PC-3 (cell line): Measurements from ENCODE around the gene CRYBB3. TPM values are rescaled to one million over a fixed set of nuclear protein-coding genes. Genes with fewer than 3 reads are reported as not detected.
"Not testable (repeated sequence)": the region's sequence is repeated elsewhere in the genome, so short reads cannot be mapped to it uniquely, and the experiment has no call there.

Source experiments
- ATAC-seq: fragments of 200-7000 bp; cut with Tn5 transposase; 2 replicates; pipeline ENCODE4 v1.9.1; 2020; ENCODE audit warnings: mild to moderate bottlenecking, moderate library complexity
- BruUV-seq: library from RNA; stranded (reverse); fragments of 400-500 nt; replicated peaks from 2 replicates; lab custom pipeline; 2021; lab: Mats Ljungman, UMichigan
- CTCF ChIA-PET: fragments of 300-600 bp; sonication (Branson Sonifier 250); formaldehyde crosslinking; loops from one replicate; lab custom pipeline; 2022; ENCODE audit warnings: antibody characterized with exemption; lab: Charles Lee
- POLR2A ChIA-PET: fragments of 300-600 bp; sonication (Branson Sonifier 250); formaldehyde crosslinking; loops from one replicate; lab custom pipeline; 2022; ENCODE audit warnings: antibody characterized with exemption; ENCODE audit not compliant: unreplicated experiment; lab: Charles Lee
- DNase-seq: peaks from one replicate; pipeline ENCODE4 v3.0.0-alpha.2; 2015
- H2AFZ ChIP-seq: fragments of 300-600 bp; sonication (generic); 2 replicates; pipeline ENCODE4 v1.6.0; 2016; ENCODE audit warnings: antibody characterized with exemption, low read length
- H3F3A ChIP-seq: fragments of 300-600 bp; sonication (generic); one replicate; pipeline ENCODE4 v1.6.0; 2017; ENCODE audit warnings: antibody characterized with exemption, low read length, control low read depth, mild to moderate bottlenecking; ENCODE audit not compliant: unreplicated experiment
- H3K27ac ChIP-seq: fragments of 300-600 bp; sonication (generic); 2 replicates; pipeline ENCODE4 v1.5.1; 2016; ENCODE audit warnings: mild to moderate bottlenecking, low read length
- H3K27me3 ChIP-seq: fragments of 300-600 bp; sonication (generic); 2 replicates; pipeline ENCODE4 v1.6.1; 2016; ENCODE audit warnings: low read length, mixed read lengths
- H3K36me3 ChIP-seq: fragments of 300-600 bp; sonication (generic); 2 replicates; pipeline ENCODE4 v1.6.1; 2016; ENCODE audit warnings: low read depth, mixed run types, low read length, mixed read lengths
- H3K4me1 ChIP-seq: fragments of 300-600 bp; sonication (generic); 2 replicates; pipeline ENCODE4 v1.5.1; 2016; ENCODE audit warnings: low read length; ENCODE audit not compliant: insufficient read depth
- H3K4me2 ChIP-seq: fragments of 300-600 bp; sonication (generic); 2 replicates; pipeline ENCODE4 v1.6.0; 2016; ENCODE audit warnings: low read length
- H3K4me3 ChIP-seq: fragments of 300-600 bp; sonication (generic); 2 replicates; pipeline ENCODE4 v1.5.1; 2016; ENCODE audit warnings: mild to moderate bottlenecking, low read length, mixed read lengths
- H3K79me2 ChIP-seq: fragments of 300-600 bp; sonication (generic); 2 replicates; pipeline ENCODE4 v1.6.1; 2017; ENCODE audit warnings: low read length, mixed read lengths
- H3K9ac ChIP-seq: fragments of 300-600 bp; sonication (generic); 2 replicates; pipeline ENCODE4 v1.6.0; 2016; ENCODE audit warnings: mild to moderate bottlenecking, low read length
- H3K9me2 ChIP-seq: fragments of 300-600 bp; sonication (generic); replicated peaks from 2 replicates; pipeline ENCODE4 v1.6.1; 2016; ENCODE audit warnings: mixed run types, low read length, mixed read lengths
- H3K9me3 ChIP-seq: fragments of 300-600 bp; sonication (generic); 2 replicates; pipeline ENCODE4 v1.6.1; 2016; ENCODE audit warnings: low read length, mixed read lengths
- H4K20me1 ChIP-seq: fragments of 300-600 bp; sonication (generic); 2 replicates; pipeline ENCODE4 v1.6.1; 2016; ENCODE audit warnings: low read length, mixed read lengths
- CTCF ChIP-seq: fragments of 300-600 bp; sonication (generic); conservative IDR thresholded peaks from 2 replicates; pipeline ENCODE4 v1.5.1; 2017; ENCODE audit warnings: antibody characterized with exemption, low read depth, mild to moderate bottlenecking, low read length
- EZH2 ChIP-seq: fragments of 300-600 bp; sonication (generic); IDR thresholded peaks from one replicate; pipeline ENCODE4 v1.6.1; 2017; ENCODE audit warnings: antibody characterized with exemption, mild to moderate bottlenecking, low read length; ENCODE audit not compliant: unreplicated experiment
- EZH2phosphoT487 ChIP-seq: fragments of 300-600 bp; sonication (generic); IDR thresholded peaks from 2 replicates; pipeline ENCODE4 v1.6.1; 2018; ENCODE audit warnings: mild to moderate bottlenecking, antibody characterized with exemption, low read length, borderline replicate concordance
- intact Hi-C: fragments of 100-400 bp; cut with micrococcal nuclease; formaldehyde crosslinking; loops from 2 replicates; pipeline ENCODE4 v1.9.0; 2023
- total RNA-seq: library from RNA; depleted of rRNA; stranded (reverse); fragments of >200 nt; gene quantifications from 2 replicates; pipeline ENCODE4 v1.2.3, GENCODE V29; 2014

Gene CRYBB3
- total RNA-seq, 1 experiment from 2014 or later: 1.2 TPM

- H3K36me3 ChIP-seq: no peaks in the 10 kb centered on the region
- H3K9me2 ChIP-seq: no peaks in the 10 kb centered on the region
- ATAC-seq (no peak), DNase-seq (no peak)
- no peak overlapping the region for H3K4me2 ChIP-seq
- H3K4me3 ChIP-seq: no peak overlapping the region
- BruUV-seq: no TSS peak
- no peaks in the 10 kb centered on the region for H3K4me1 ChIP-seq
- no peaks in the 10 kb centered on the region for H3K9me3 ChIP-seq
- no peaks in the 10 kb centered on the region for H3F3A ChIP-seq
- intact Hi-C loops: no loop called here
- ChIA-PET CTCF (no interaction called here), POLR2A (no interaction called here)
- no peak overlapping the region for H3K9ac ChIP-seq
- H3K79me2 ChIP-seq: no peaks in the 10 kb centered on the region
- no peaks in the 10 kb centered on the region for H3K27me3 ChIP-seq
- no peak overlapping the region for H2AFZ ChIP-seq
- TF ChIP-seq EZH2phosphoT487: no peak
- no peak for TF ChIP-seq EZH2
- no peak for TF ChIP-seq CTCF
- H3K27ac ChIP-seq: no peak overlapping the region
- H4K20me1 ChIP-seq: no peaks in the 10 kb centered on the region
Observed at GRCh38 chr22:25223269-25223850, 23.7 kb downstream of the CRYBB3 start.

GRCh38 chr22:25228822-25229221 is 29.2 kb downstream of the CRYBB3 start:
- H3K27ac ChIP-seq: no peak overlapping the region
- ATAC-seq (no peak), DNase-seq (no peak)
- H3K79me2 ChIP-seq: no peaks in the 10 kb centered on the region
- no peaks in the 10 kb centered on the region for H3K9me3 ChIP-seq
- no TSS peak for BruUV-seq
- no peak overlapping the region for H3K4me3 ChIP-seq
- intact Hi-C loops: no loop called here
- H4K20me1 ChIP-seq: no peaks in the 10 kb centered on the region
- H3F3A ChIP-seq: no peaks in the 10 kb centered on the region
- no peaks in the 10 kb centered on the region for H3K9me2 ChIP-seq
- no peak for TF ChIP-seq EZH2
- TF ChIP-seq CTCF: no peak
- TF ChIP-seq EZH2phosphoT487: no peak
- POLR2A ChIA-PET: no interaction called here
- no peaks in the 10 kb centered on the region for H3K4me1 ChIP-seq
- no peaks in the 10 kb centered on the region for H3K27me3 ChIP-seq
- no peak overlapping the region for H2AFZ ChIP-seq
- H3K36me3 ChIP-seq: no peaks in the 10 kb centered on the region
- CTCF ChIA-PET: no interaction called here
- no peak overlapping the region for H3K9ac ChIP-seq
- no peak overlapping the region for H3K4me2 ChIP-seq

GRCh38 chr22:25230760-25231159 is 31.1 kb downstream of the CRYBB3 start:
- H2AFZ ChIP-seq, BruUV-seq, DNase-seq, H3K36me3 ChIP-seq, H3K27me3 ChIP-seq, ATAC-seq, H3F3A ChIP-seq, H3K4me3 ChIP-seq, H3K4me1 ChIP-seq, POLR2A ChIA-PET, H3K79me2 ChIP-seq, H3K9me2 ChIP-seq, H3K4me2 ChIP-seq, H4K20me1 ChIP-seq, CTCF ChIA-PET, H3K9me3 ChIP-seq, H3K27ac ChIP-seq, H3K9ac ChIP-seq: not testable (repeated sequence)
- intact Hi-C loops: loop anchor here (10.0 kb wide), 1 partner anchor 544 kb away; no protein-coding TSS in a partner anchor
